Effector memory CD8-positive, alpha-beta T cell (primary cell): ENCODE data around the gene NHERF2.

Source experiments
- ATAC-seq: fragments of 150-1000 bp; cut with Tn5 transposase; replicated peaks from 2 replicates; pipeline ENCODE4 v1.10.0; 2021; ENCODE audit warnings: mild to moderate bottlenecking, moderate library complexity
- DNase-seq, 3 experiments: peaks; one replicate each; pipeline ENCODE4 v3.0.0; 2021
- H3K27ac Mint-ChIP-seq, 2 donors: one replicate each; pipeline ENCODE4 v1.8.0; 2022; ENCODE audit warnings: mild to moderate bottlenecking in 2 of 2, mixed read lengths in 2 of 2, moderate library complexity in 2 of 2
- H3K27me3 Mint-ChIP-seq, 2 donors: one replicate each; pipeline ENCODE4 v1.8.0; 2022; ENCODE audit warnings: mixed read lengths in 2 of 2
- H3K36me3 Mint-ChIP-seq: one replicate; pipeline ENCODE4 v1.8.0; 2022; ENCODE audit warnings: mild to moderate bottlenecking, moderate library complexity, mixed read lengths; ENCODE audit not compliant: insufficient read depth
- H3K4me1 Mint-ChIP-seq, 2 donors: one replicate each; pipeline ENCODE4 v1.8.0; 2022; ENCODE audit warnings: low read depth in 2 of 2, mixed read lengths in 2 of 2
- H3K4me3 Mint-ChIP-seq, 2 donors: one replicate each; pipeline ENCODE4 v1.8.0; 2022; ENCODE audit warnings: mild to moderate bottlenecking in 2 of 2, mixed read lengths in 2 of 2, moderate library complexity in 2 of 2
- H3K9me3 Mint-ChIP-seq, 2 donors: one replicate each; pipeline ENCODE4 v1.8.0; 2022; ENCODE audit warnings: mixed read lengths in 2 of 2

NHERF2 gene

DNA sequence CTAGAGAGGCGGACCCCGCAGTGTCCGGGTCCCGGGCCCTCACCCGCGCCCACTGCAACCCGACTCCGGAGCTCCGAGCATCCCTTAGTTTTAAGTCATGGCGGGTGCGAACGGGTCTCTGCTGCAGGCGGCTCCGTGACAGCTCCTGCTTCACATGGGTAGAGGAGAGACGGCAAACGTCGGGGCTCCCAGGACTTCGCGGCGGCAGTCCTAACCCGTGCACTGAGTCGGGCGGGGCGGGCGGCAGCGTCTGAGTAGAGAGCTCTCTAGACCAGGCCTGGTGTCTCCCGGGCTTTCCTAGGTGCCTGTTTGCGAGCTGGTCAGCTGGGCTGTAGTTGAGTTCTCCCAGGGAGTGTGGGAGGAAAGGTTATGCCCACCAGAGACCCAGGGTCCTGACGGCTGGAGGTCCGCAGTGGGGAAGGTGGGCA, 21.4 kb downstream of the NHERF2 start:
- Mint-ChIP-seq H3K9me3 (no peaks in the 10 kb centered on the region), H3K27ac (peak overlapping the region; percentile 72 to 81), H3K4me3 (peak overlapping the region; percentile 89 to 90), H3K4me1 (peaks cover 19 to 20% of the 10 kb centered on the region in 2 donors), H3K36me3 (peaks cover 14% of the 10 kb centered on the region), H3K27me3 (no peaks in the 10 kb centered on the region)
- no peak for DNase-seq
- ATAC-seq: peak; percentile 24

DNA sequence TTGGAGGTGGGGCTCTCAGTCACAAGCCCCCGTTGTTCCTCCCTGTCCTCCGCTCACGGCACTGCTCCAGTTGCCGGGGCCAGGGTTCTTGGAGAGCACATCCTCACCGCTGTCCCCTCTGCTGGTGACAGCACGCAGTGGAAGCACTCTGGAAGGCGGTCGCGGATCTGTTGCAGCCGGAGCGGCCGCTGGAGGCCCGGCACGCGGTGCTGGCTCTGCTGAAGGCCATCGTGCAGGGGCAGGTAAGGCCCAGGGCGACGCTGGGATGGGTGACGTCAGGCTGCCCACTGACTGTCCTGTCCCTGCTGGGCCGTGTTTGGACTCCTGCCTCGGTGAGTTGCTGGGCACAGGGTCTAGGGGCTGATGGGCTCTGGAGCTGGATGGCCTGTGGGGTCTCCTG, 26.5 kb downstream of the NHERF2 start:
- H3K4me1 Mint-ChIP-seq: peaks cover 15% of the 10 kb centered on the region in 2 donors
- H3K36me3 Mint-ChIP-seq: peaks cover 24% of the 10 kb centered on the region
- no peak overlapping the region for H3K4me3 Mint-ChIP-seq
- DNase-seq (no peak), ATAC-seq (no peak)
- no peaks in the 10 kb centered on the region for H3K27me3 Mint-ChIP-seq
- no peak overlapping the region for H3K27ac Mint-ChIP-seq
- H3K9me3 Mint-ChIP-seq: no peaks in the 10 kb centered on the region

DNA sequence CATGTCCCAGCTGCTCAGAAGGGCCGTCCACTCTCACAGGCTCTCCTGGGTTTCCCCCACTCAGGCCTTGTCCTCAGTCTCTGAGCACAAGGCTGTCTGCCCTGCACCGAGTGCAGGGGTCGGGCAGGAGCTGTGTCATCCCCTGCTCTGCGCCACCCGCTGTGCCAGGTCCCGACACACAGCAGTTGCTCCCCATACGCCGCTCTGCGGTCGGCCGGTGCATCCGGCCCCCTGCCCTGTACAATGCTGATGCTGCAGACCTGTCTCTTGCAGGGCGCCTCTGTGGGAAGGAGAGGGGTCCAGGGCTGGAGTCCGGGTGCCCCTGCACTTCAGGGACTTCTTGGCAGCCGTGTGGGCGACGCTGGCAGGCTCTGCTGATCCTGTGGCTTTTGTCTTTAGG, 27.2 kb downstream of the NHERF2 start:
- Mint-ChIP-seq H3K9me3 (no peaks in the 10 kb centered on the region), H3K27me3 (no peaks in the 10 kb centered on the region), H3K36me3 (peaks cover 30% of the 10 kb centered on the region), H3K27ac (no peak overlapping the region), H3K4me1 (peaks cover 12% of the 10 kb centered on the region in 2 donors), H3K4me3 (no peak overlapping the region)
- ATAC-seq (no peak), DNase-seq (no peak)

GRCh38 chr16:2054543-2055245, 28.0 kb downstream of the NHERF2 start:
- H3K9me3 Mint-ChIP-seq: no peaks in the 10 kb centered on the region
- ATAC-seq (no peak), DNase-seq (no peak)
- H3K36me3 Mint-ChIP-seq: peaks cover 37% of the 10 kb centered on the region
- no peak overlapping the region for H3K4me3 Mint-ChIP-seq
- H3K27ac Mint-ChIP-seq: no peak overlapping the region
- H3K27me3 Mint-ChIP-seq: no peaks in the 10 kb centered on the region
- peaks cover 12% of the 10 kb centered on the region in 2 donors for H3K4me1 Mint-ChIP-seq

DNA sequence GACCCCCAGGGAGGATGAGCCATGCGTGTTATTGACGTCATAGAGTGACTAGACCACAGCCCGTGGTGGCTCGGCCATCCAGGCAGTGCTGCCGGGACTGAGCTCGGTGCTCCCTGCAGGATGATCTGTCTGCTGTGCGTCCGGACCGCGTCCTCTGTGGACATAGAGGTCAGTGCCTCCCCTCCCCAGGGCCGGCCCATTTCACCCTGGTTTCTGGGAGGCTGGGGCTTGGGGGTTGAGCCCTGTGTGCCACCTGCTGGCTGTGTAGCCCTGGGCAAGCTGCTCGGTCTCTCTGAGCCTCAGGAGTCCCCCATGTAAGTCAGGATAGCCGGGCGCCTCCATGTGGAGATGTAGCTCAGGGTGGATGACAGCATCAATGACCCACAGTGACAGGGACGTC, 29.4 kb downstream of the NHERF2 start:
- H3K36me3 Mint-ChIP-seq: peaks cover 37% of the 10 kb centered on the region
- H3K27ac Mint-ChIP-seq: no peak overlapping the region
- peaks cover 12% of the 10 kb centered on the region in 2 donors for H3K4me1 Mint-ChIP-seq
- ATAC-seq (no peak), DNase-seq (no peak)
- H3K4me3 Mint-ChIP-seq: no peak overlapping the region
- no peaks in the 10 kb centered on the region for H3K9me3 Mint-ChIP-seq
- H3K27me3 Mint-ChIP-seq: no peaks in the 10 kb centered on the region

DNA sequence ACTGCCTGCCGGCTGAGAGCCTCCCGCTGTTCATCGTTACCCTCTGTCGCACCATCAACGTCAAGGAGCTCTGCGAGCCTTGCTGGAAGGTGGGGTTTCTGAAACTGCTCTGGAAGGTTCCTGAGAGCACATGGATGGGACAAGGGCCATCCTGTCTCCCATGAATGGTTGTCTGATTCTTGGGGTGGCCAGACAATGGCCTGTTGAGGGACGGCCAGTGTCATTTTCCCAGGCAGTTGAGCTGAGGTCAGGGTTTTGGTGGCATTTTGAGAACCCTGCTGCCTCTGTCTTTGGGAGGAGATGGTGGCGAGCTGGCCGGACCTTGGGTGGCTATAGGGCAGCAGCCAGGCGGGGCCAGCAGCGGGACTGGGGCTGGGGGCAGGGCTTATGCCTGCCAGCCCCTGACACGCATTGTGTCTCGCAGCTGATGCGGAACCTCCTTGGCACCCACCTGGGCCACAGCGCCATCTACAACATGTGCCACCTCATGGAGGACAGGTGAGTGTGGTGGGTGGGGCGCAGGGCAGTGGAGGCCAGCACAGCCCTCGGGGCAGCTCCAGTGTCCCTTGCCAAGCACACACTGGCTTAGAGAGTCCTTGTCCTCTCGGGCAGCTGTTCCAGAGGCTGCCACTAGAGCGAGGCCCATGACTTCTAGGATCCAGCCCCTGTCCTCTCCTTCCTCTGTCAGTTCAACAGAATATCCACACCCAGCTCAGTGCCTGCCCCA, 30.1 kb downstream of the NHERF2 start:
- H3K36me3 Mint-ChIP-seq: peaks cover 31% of the 10 kb centered on the region
- no peaks in the 10 kb centered on the region for H3K9me3 Mint-ChIP-seq
- no peak overlapping the region for H3K27ac Mint-ChIP-seq
- no peak overlapping the region for H3K4me3 Mint-ChIP-seq
- H3K27me3 Mint-ChIP-seq: no peaks in the 10 kb centered on the region
- ATAC-seq: no peak
- H3K4me1 Mint-ChIP-seq: peaks cover 10 to 12% of the 10 kb centered on the region in 2 donors
- no peak for DNase-seq

- Mint-ChIP-seq H3K9me3 (no peaks in the 10 kb centered on the region), H3K4me3 (no peak overlapping the region), H3K27ac (no peak overlapping the region), H3K4me1 (peaks cover 9 to 11% of the 10 kb centered on the region in 2 donors), H3K27me3 (no peaks in the 10 kb centered on the region), H3K36me3 (peaks cover 28% of the 10 kb centered on the region)
- DNase-seq (no peak), ATAC-seq (no peak)
These were observed 30.7 kb downstream of the NHERF2 start for GRCh38 chr16:2057438-2057837.

DNA sequence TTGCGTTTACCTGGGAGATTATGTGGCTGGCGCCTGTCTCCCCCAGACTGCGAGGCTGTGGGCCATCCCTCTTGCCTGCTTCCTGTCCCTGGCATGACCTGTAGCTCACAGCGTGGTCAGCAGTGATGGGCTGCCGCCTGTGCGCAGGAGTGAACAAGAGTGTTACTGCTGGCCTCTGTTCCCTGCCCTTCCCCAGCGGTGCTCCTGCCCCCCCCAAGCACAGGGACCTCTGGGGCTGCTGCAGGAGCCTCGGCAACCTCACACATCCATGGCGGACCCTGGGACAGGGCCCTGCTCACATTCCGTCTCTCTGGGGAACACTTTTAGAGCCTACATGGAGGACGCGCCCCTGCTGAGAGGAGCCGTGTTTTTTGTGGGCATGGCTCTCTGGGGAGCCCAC, 31.7 kb downstream of the NHERF2 start:
- ATAC-seq (no peak), DNase-seq (no peak)
- Mint-ChIP-seq H3K36me3 (peaks cover 31% of the 10 kb centered on the region), H3K4me3 (no peak overlapping the region), H3K27me3 (no peaks in the 10 kb centered on the region), H3K27ac (peak overlapping the region in 1 of 2 donors; percentile 77), H3K4me1 (peaks cover 6% of the 10 kb centered on the region in 2 donors), H3K9me3 (no peaks in the 10 kb centered on the region)

- DNase-seq: no peak
- Mint-ChIP-seq H3K9me3 (no peaks in the 10 kb centered on the region), H3K4me1 (peaks cover 4 to 6% of the 10 kb centered on the region in 2 donors), H3K27ac (no peak overlapping the region), H3K4me3 (no peak overlapping the region), H3K27me3 (no peaks in the 10 kb centered on the region), H3K36me3 (peaks cover 27% of the 10 kb centered on the region)
- ATAC-seq: no peak
These were observed 32.2 kb downstream of the NHERF2 start for GRCh38 chr16:2058872-2059271.

DNA sequence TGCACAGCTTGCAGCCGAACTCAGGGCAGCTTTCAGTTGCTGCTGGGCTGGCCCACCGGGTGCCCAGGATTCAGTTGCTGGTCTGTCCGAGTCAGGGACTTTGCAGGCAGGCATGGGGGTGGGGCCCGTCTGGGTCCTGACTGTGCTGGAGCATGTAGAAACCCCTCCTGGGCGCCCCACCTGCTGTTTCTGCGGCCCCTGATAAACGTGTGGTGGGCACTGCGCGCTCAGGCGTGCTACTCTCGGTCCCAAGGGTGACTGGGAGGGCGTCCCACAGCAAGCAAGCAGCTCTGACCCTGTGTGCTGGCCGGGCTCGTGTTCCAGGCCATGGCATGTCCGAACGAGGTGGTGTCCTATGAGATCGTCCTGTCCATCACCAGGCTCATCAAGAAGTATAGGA, 33.6 kb downstream of the NHERF2 start:
- H3K27ac Mint-ChIP-seq: peak overlapping the region in 1 of 2 donors; percentile 12
- H3K36me3 Mint-ChIP-seq: peaks cover 26% of the 10 kb centered on the region
- no peak overlapping the region for H3K4me3 Mint-ChIP-seq
- H3K4me1 Mint-ChIP-seq: peaks cover 5 to 6% of the 10 kb centered on the region in 2 donors
- no peak for DNase-seq
- ATAC-seq: no peak
- H3K9me3 Mint-ChIP-seq: no peaks in the 10 kb centered on the region
- no peaks in the 10 kb centered on the region for H3K27me3 Mint-ChIP-seq

DNA sequence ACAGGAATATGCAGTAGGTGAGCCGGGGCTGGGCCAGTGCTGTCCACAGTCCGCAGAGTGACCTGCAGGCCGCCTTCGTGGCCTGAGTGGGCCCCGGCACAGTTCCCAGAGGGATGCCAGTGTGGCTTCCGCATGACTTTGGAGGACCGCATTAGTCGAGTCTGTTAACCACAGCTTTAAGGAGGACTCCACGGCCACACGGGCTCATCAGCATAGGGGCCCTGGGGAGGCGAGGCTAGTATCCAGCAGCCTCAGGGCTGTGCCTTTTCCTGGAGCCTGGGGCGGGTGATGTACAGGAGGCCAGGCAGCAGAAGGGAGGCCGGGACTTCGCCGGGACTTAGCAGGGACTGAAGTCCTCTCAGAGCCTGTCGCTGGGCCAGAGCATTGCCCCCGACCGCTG, 34.3 kb downstream of the NHERF2 start:
- Mint-ChIP-seq H3K4me3 (no peak overlapping the region), H3K27ac (no peak overlapping the region), H3K36me3 (peaks cover 26% of the 10 kb centered on the region), H3K4me1 (peaks cover 6 to 7% of the 10 kb centered on the region in 2 donors), H3K9me3 (no peaks in the 10 kb centered on the region), H3K27me3 (no peaks in the 10 kb centered on the region)
- ATAC-seq (no peak), DNase-seq (no peak)

DNA sequence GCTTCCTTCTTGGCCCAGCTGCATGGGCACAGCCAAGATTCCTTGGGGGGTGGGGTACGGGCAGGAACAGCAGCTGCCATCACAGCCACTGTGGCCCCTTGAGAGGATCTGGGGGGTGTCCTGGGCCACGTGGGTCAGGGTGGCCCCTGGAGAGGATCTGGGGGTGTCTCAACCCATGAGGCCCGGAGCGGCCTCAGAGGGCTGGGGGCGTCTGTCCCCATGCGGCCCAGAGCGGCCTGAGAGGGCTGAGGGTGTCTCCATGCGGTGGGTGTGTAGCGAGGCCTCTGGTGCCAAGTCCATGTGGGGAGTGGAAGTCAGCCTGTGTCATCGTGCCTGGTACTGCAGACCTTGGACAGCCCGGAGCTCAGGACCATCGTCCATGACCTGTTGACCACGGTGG, 34.8 kb downstream of the NHERF2 start:
- Mint-ChIP-seq H3K4me3 (no peak overlapping the region), H3K27me3 (no peaks in the 10 kb centered on the region), H3K9me3 (no peaks in the 10 kb centered on the region), H3K27ac (no peak overlapping the region), H3K36me3 (peaks cover 31% of the 10 kb centered on the region), H3K4me1 (peaks cover 6 to 7% of the 10 kb centered on the region in 2 donors)
- DNase-seq (no peak), ATAC-seq (no peak)

DNA sequence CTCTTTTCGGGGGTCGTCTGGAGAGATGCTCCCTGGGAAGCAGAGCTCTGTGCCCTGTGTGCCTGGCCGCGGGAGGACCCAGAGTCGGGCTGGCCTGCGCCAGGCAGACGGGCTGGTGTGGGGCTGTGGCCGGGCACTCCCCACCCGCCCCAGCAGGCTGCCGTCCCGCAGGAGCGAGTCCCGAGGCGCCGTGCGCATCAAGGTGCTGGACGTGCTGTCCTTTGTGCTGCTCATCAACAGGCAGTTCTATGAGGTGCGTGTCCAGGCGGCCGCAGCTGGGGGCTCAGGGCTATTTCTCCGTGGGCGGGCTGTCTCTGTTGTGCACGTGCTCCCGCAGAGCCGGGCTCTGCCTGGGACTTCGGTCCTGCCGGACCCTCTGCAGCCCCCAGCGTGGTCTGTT, 36.1 kb downstream of the NHERF2 start:
- peaks cover 6 to 7% of the 10 kb centered on the region in 2 donors for H3K4me1 Mint-ChIP-seq
- H3K36me3 Mint-ChIP-seq: peaks cover 34% of the 10 kb centered on the region
- no peak overlapping the region for H3K27ac Mint-ChIP-seq
- DNase-seq (no peak), ATAC-seq (no peak)
- H3K9me3 Mint-ChIP-seq: no peaks in the 10 kb centered on the region
- no peak overlapping the region for H3K4me3 Mint-ChIP-seq
- no peaks in the 10 kb centered on the region for H3K27me3 Mint-ChIP-seq

- ATAC-seq (no peak), DNase-seq (no peak)
- H3K4me3 Mint-ChIP-seq: no peak overlapping the region
- H3K4me1 Mint-ChIP-seq: peaks cover 0 to 3% of the 10 kb centered on the region in 2 donors
- no peaks in the 10 kb centered on the region for H3K9me3 Mint-ChIP-seq
- H3K36me3 Mint-ChIP-seq: peaks cover 34% of the 10 kb centered on the region
- H3K27me3 Mint-ChIP-seq: no peaks in the 10 kb centered on the region
- no peak overlapping the region for H3K27ac Mint-ChIP-seq
These were observed 37.2 kb downstream of the NHERF2 start for GRCh38 chr16:2063861-2064260.
